NT2/D1 (cell line): Measurements from ENCODE around the gene KCNK15.

ENCODE experiments used
- DNase-seq: peaks from one replicate; pipeline ENCODE4 v3.0.0-alpha.2; 2011; ENCODE audit warnings: low read depth, low spot score
- H3K27me3 ChIP-seq: 2 replicates; pipeline ENCODE4 v1.6.0; 2011; ENCODE audit warnings: mild to moderate bottlenecking; ENCODE audit not compliant: insufficient read length, insufficient read depth
- H3K36me3 ChIP-seq: 2 replicates; pipeline ENCODE4 v1.6.1; 2011; ENCODE audit warnings: mild to moderate bottlenecking, low read length, mixed read lengths; ENCODE audit not compliant: insufficient read depth, insufficient read length
- H3K4me1 ChIP-seq: 2 replicates; pipeline ENCODE4 v1.5.1; 2011; ENCODE audit not compliant: insufficient read depth, insufficient read length
- H3K4me3 ChIP-seq: 2 replicates; pipeline ENCODE4 v1.5.1; 2011; ENCODE audit warnings: low read depth; ENCODE audit not compliant: insufficient read length
- H3K9ac ChIP-seq: 2 replicates; pipeline ENCODE4 v1.6.0; 2011; ENCODE audit warnings: low read depth; ENCODE audit not compliant: insufficient read length
- H3K9me3 ChIP-seq: 2 replicates; pipeline ENCODE4 v1.5.1; 2011; ENCODE audit warnings: mild to moderate bottlenecking, low read length; ENCODE audit not compliant: insufficient read depth
- SUZ12 ChIP-seq: IDR thresholded peaks from 2 replicates; pipeline ENCODE4 v1.6.1; 2011; ENCODE audit not compliant: insufficient read length, insufficient read depth; ENCODE audit errors: extremely low read depth
- YY1 ChIP-seq: IDR thresholded peaks from 2 replicates; pipeline ENCODE4 v1.6.1; 2011; ENCODE audit not compliant: insufficient read length, insufficient read depth
- ZNF274 ChIP-seq: IDR thresholded peaks from 2 replicates; pipeline ENCODE4 v1.6.1; 2011; ENCODE audit warnings: mild to moderate bottlenecking, low read depth, low read length

KCNK15 gene

GRCh38 chr20:44722990-44723389 is 22.7 kb upstream of the KCNK15 start:
- no peak for DNase-seq
- no peaks in the 10 kb centered on the region for H3K27me3 ChIP-seq
- H3K4me1 ChIP-seq: peaks cover 6% of the 10 kb centered on the region
- TF ChIP-seq YY1 (no peak), ZNF274 (no peak), SUZ12 (no peak)
- no peaks in the 10 kb centered on the region for H3K36me3 ChIP-seq
- H3K4me3 ChIP-seq: no peak overlapping the region
- no peak overlapping the region for H3K9ac ChIP-seq
- no peaks in the 10 kb centered on the region for H3K9me3 ChIP-seq

- DNase-seq: no peak
- Histone ChIP-seq H3K27me3 (no peaks in the 10 kb centered on the region), H3K4me3 (no peak overlapping the region), H3K4me1 (peaks cover 6% of the 10 kb centered on the region), H3K9me3 (no peaks in the 10 kb centered on the region), H3K36me3 (no peaks in the 10 kb centered on the region), H3K9ac (no peak overlapping the region)
- TF ChIP-seq YY1: no peak
- TF ChIP-seq ZNF274: no peak
- no peak for TF ChIP-seq SUZ12
Observed at GRCh38 chr20:44723391-44723790, 22.3 kb upstream of the KCNK15 start.

DNA sequence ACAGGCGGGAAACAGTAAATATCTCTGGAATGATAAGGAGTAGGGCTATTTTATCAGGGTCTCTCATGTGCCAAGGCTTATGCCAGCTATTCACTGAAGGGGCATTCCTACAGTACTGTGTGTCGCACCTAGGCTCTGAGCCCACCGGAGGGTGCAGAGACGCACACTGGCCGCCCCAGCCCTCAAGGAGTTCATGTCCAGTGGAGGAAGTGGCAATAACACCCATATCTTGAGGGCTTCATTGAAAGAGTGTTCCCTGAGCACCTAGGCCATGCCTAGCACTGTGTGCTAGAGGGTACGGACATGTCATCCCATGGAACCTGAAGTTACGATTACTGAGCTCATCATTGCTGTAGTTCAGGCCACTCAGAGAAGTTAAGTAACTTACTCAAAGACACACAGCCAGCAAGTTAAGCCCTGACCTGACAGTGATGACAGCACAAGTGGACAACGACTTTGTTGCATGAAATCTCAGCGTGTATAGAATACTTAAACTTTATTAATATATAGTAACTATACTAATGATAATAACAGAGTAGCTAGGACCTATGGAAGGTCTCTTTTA is 21.8 kb upstream of the KCNK15 start:
- TF ChIP-seq YY1 (no peak), ZNF274 (no peak), SUZ12 (no peak)
- no peaks in the 10 kb centered on the region for H3K27me3 ChIP-seq
- no peak overlapping the region for H3K9ac ChIP-seq
- H3K4me1 ChIP-seq: peaks cover 6% of the 10 kb centered on the region
- no peaks in the 10 kb centered on the region for H3K36me3 ChIP-seq
- no peak overlapping the region for H3K4me3 ChIP-seq
- no peaks in the 10 kb centered on the region for H3K9me3 ChIP-seq
- DNase-seq: no peak

DNA sequence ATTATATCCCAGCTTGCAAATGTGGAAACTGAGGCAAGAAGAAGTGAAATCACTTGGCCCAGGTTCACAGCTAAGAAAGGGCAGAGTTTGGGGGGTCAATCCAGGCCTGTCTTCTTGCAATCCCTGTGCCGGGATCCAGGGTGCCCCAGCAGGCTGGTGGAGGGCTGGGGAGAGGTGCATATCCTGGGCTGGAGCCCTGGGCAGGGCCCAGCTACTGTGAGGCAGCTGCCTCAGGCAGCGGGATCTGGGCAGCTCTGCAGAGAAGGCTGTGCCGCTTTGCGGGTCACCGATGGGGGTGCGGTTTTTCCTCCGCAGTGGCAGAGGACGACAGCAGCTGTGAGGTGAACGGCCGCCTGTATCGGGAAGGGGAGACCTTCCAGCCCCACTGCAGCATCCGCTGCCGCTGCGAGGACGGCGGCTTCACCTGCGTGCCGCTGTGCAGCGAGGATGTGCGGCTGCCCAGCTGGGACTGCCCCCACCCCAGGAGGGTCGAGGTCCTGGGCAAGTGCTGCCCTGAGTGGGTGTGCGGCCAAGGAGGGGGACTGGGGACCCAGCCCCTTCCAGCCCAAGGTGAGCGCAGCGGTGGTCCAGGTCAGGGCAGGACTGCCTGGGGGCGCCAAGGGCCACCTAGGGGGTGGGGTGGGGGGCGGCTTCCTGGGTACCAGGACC is 21.1 kb upstream of the KCNK15 start:
- H3K27me3 ChIP-seq: no peaks in the 10 kb centered on the region
- H3K4me1 ChIP-seq: peaks cover 7% of the 10 kb centered on the region
- TF ChIP-seq SUZ12 (no peak), YY1 (no peak), ZNF274 (no peak)
- no peak overlapping the region for H3K4me3 ChIP-seq
- no peaks in the 10 kb centered on the region for H3K9me3 ChIP-seq
- DNase-seq: no peak
- no peak overlapping the region for H3K9ac ChIP-seq
- no peaks in the 10 kb centered on the region for H3K36me3 ChIP-seq

- Histone ChIP-seq H3K9me3 (no peaks in the 10 kb centered on the region), H3K27me3 (no peaks in the 10 kb centered on the region), H3K9ac (no peak overlapping the region), H3K4me3 (no peak overlapping the region), H3K36me3 (no peaks in the 10 kb centered on the region), H3K4me1 (peaks cover 8% of the 10 kb centered on the region)
- no peak for DNase-seq
- TF ChIP-seq SUZ12 (no peak), ZNF274 (no peak), YY1 (no peak)
Observed at GRCh38 chr20:44725837-44726236, 19.8 kb upstream of the KCNK15 start.

DNA sequence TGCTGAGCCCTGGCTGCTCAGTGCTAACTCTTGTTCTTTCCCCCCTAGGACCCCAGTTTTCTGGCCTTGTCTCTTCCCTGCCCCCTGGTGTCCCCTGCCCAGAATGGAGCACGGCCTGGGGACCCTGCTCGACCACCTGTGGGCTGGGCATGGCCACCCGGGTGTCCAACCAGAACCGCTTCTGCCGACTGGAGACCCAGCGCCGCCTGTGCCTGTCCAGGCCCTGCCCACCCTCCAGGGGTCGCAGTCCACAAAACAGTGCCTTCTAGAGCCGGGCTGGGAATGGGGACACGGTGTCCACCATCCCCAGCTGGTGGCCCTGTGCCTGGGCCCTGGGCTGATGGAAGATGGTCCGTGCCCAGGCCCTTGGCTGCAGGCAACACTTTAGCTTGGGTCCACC is 18.6 kb upstream of the KCNK15 start:
- no peak overlapping the region for H3K4me3 ChIP-seq
- no peak for TF ChIP-seq SUZ12
- TF ChIP-seq YY1: no peak
- no peak for TF ChIP-seq ZNF274
- H3K4me1 ChIP-seq: peaks cover 8% of the 10 kb centered on the region
- H3K27me3 ChIP-seq: no peaks in the 10 kb centered on the region
- no peak for DNase-seq
- no peaks in the 10 kb centered on the region for H3K36me3 ChIP-seq
- no peaks in the 10 kb centered on the region for H3K9me3 ChIP-seq
- no peak overlapping the region for H3K9ac ChIP-seq

DNA sequence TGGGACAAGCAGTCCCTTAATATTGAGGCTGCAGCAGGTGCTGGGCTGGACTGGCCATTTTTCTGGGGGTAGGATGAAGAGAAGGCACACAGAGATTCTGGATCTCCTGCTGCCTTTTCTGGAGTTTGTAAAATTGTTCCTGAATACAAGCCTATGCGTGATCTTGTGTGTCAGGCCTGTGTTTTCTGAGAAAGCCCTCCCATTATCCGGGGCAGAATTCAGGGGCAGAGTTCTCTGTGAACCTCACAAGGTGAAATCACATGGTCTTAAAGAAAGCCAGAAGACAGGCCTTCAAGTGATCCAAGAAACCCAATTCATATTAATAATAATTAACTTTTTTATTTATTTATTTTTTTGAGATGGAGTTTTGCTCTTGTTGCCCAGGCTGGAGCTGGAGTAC is 18.0 kb upstream of the KCNK15 start:
- Histone ChIP-seq H3K4me1 (peaks cover 8% of the 10 kb centered on the region), H3K9ac (no peak overlapping the region), H3K36me3 (no peaks in the 10 kb centered on the region), H3K4me3 (no peak overlapping the region), H3K27me3 (no peaks in the 10 kb centered on the region), H3K9me3 (no peaks in the 10 kb centered on the region)
- no peak for DNase-seq
- TF ChIP-seq SUZ12: no peak
- no peak for TF ChIP-seq YY1
